Prostate gland (tissue), 2 donors: ENCODE measurements around the gene CRYGS. TPM values are rescaled to one million over a fixed set of nuclear protein-coding genes. Genes with fewer than 3 reads are reported as not detected.

Experiments used
- DNase-seq: peaks from one replicate; pipeline ENCODE4 v3.0.0-alpha.2; 2019; ENCODE audit warnings: low spot score
- H3K27ac ChIP-seq, 2 donors: fragments of 200-600 bp; sonication (generic); 2 replicates each; pipeline ENCODE4 v1.5.1; 2017 to 2019
- H3K27me3 ChIP-seq: fragments of 200-600 bp; sonication (generic); replicated peaks from 2 replicates; pipeline ENCODE4 v1.5.1; 2019; ENCODE audit not compliant: insufficient read depth
- H3K36me3 ChIP-seq, 2 donors: fragments of 200-600 bp; sonication (generic); 1 replicate in 1 of 2; 2 replicates in 1 of 2; pipeline versions ENCODE4 v1.5.1 to v1.8.1; 2017 to 2019
- H3K4me1 ChIP-seq: fragments of 200-600 bp; sonication (generic); replicated peaks from 2 replicates; pipeline ENCODE4 v1.5.1; 2019
- H3K4me3 ChIP-seq, 2 donors: fragments of 200-600 bp; sonication (generic); 2 replicates each; pipeline ENCODE4 v1.5.1; 2017 to 2019
- H3K9me3 ChIP-seq: fragments of 200-600 bp; sonication (generic); 2 replicates; pipeline ENCODE4 v1.5.1; 2017
- CTCF ChIP-seq, 4 experiments: fragments of 200-600 bp in 2 of 4; fragments of 450-650 bp in 2 of 4; sonication (generic) in 2 of 4; IDR thresholded peaks; 1 replicate in 3 of 4; 2 replicates in 1 of 4; pipeline ENCODE4 v1.5.1; 2016 to 2019; ENCODE audit warnings: antibody characterized with exemption in 4 of 4, mild to moderate bottlenecking in 2 of 4, moderate library complexity in 2 of 4
- POLR2A ChIP-seq: fragments of 450-650 bp; IDR thresholded peaks from one replicate; pipeline ENCODE4 v1.6.1; 2016; ENCODE audit warnings: antibody characterized with exemption, mild to moderate bottlenecking
- POLR2AphosphoS5 ChIP-seq: sonication (generic); formaldehyde crosslinking; IDR thresholded peaks from one replicate; pipeline ENCODE4 v1.6.1; 2017; ENCODE audit warnings: antibody characterized with exemption
- WGBS: methylation state at CpG from one replicate; pipeline ENCODE4 v1.1.5; 2018; 5-methylcytosine and 5-hydroxymethylcytosine counted together
- intact Hi-C: fragments of 100-400 bp; cut with DNase I; formaldehyde crosslinking; loops from one replicate; pipeline ENCODE4 v1.14.2; 2022
- total RNA-seq, 2 donors: library from RNA; depleted of rRNA; stranded (reverse); fragments of >200 nt; gene quantifications; one replicate each; pipeline ENCODE4 v1.1.0, GENCODE V29; 2016

Gene CRYGS
- total RNA-seq, 2 donors from 2014 or later: 1.0 to 1.1 TPM

- Histone ChIP-seq H3K27ac (no peak overlapping the region), H3K4me1 (no peaks in the 10 kb centered on the region), H3K27me3 (no peaks in the 10 kb centered on the region), H3K9me3 (no peaks in the 10 kb centered on the region), H3K36me3 (no peaks in the 10 kb centered on the region), H3K4me3 (no peak overlapping the region)
- WGBS: 11% methylated on average over 8 of the region's 8 CpGs
- TF ChIP-seq POLR2AphosphoS5: peak; percentile 52
- peak; percentile 65 to 85 (median 80) for TF ChIP-seq CTCF (IDR thresholded peaks at IDR 0.05)
- TF ChIP-seq POLR2A: no peak
- peak; percentile 77 for DNase-seq
- intact Hi-C loops: loop anchor here (2.0 to 5.0 kb wide), 2 partner anchors 280 to 558 kb away; no protein-coding TSS in a partner anchor
These were observed 3.9 kb downstream of the CRYGS start for GRCh38 chr3:186540221-186540834.

GRCh38 chr3:186538779-186539178, 5.4 kb downstream of the CRYGS start:
- WGBS: 93% methylated on average over 3 of the region's 3 CpGs
- no peak overlapping the region for H3K27ac ChIP-seq

GRCh38 chr3:186536883-186537844, 7.0 kb downstream of the CRYGS start:
- Histone ChIP-seq H3K36me3 (no peaks in the 10 kb centered on the region), H3K4me3 (no peak overlapping the region), H3K27ac (no peak overlapping the region), H3K27me3 (no peaks in the 10 kb centered on the region), H3K4me1 (no peaks in the 10 kb centered on the region), H3K9me3 (no peaks in the 10 kb centered on the region)
- intact Hi-C loops: no loop called here
- no peak for DNase-seq
- no peak for TF ChIP-seq POLR2AphosphoS5
- no peak for TF ChIP-seq CTCF (IDR thresholded peaks at IDR 0.05)
- no peak for TF ChIP-seq POLR2A

More at GRCh38 chr3:186538779-186539178, 5.4 kb downstream of the CRYGS start:
- TF ChIP-seq CTCF (IDR thresholded peaks at IDR 0.05): no peak
- TF ChIP-seq POLR2AphosphoS5: no peak
- no peak for TF ChIP-seq POLR2A
- no peak for DNase-seq
- H3K36me3 ChIP-seq: no peaks in the 10 kb centered on the region
- no peaks in the 10 kb centered on the region for H3K4me1 ChIP-seq
- H3K9me3 ChIP-seq: no peaks in the 10 kb centered on the region
- no peak overlapping the region for H3K4me3 ChIP-seq
- intact Hi-C loops: no loop called here
- no peaks in the 10 kb centered on the region for H3K27me3 ChIP-seq

GRCh38 chr3:186534113-186534669, 10.0 kb downstream of the CRYGS start:
- 75% methylated on average over 6 of the region's 6 CpGs for WGBS
- TF ChIP-seq CTCF (IDR thresholded peaks at IDR 0.05) (no peak), POLR2AphosphoS5 (no peak), POLR2A (no peak)
- DNase-seq: no peak
- intact Hi-C loops: no loop called here
- no peaks in the 10 kb centered on the region for H3K36me3 ChIP-seq
- no peaks in the 10 kb centered on the region for H3K4me1 ChIP-seq
- no peak overlapping the region for H3K4me3 ChIP-seq
- no peaks in the 10 kb centered on the region for H3K9me3 ChIP-seq
- H3K27ac ChIP-seq: no peak overlapping the region
- no peaks in the 10 kb centered on the region for H3K27me3 ChIP-seq
